Neural cell (in vitro differentiated cells): ENCODE data around the gene HUWE1. TPM values are rescaled to one million over a fixed set of nuclear protein-coding genes. Genes with fewer than 3 reads are reported as not detected.

Source experiments
- H2AFZ ChIP-seq: fragments of 200-600, 300-800 bp; sonication (generic), shearing (Covaris generic); 2 replicates; pipeline ENCODE4 v1.6.0; 2014; ENCODE audit warnings: low read depth, mild to moderate bottlenecking, antibody characterized with exemption, low read length, moderate library complexity
- H3F3A ChIP-seq: fragments of 200-600 bp; shearing (Covaris generic); 2 replicates; pipeline ENCODE4 v1.6.1; 2016; ENCODE audit warnings: mild to moderate bottlenecking, moderate library complexity, mixed read lengths, antibody characterized with exemption, low read length; ENCODE audit not compliant: insufficient read depth, poor library complexity, severe bottlenecking
- H3K27ac ChIP-seq: fragments of 200-600, 300-800 bp; sonication (generic), shearing (Covaris generic); 2 replicates; pipeline ENCODE4 v1.5.1; 2014; ENCODE audit warnings: mild to moderate bottlenecking, low read length, moderate library complexity
- H3K27me3 ChIP-seq: fragments of 300-800, 200-600 bp; sonication (generic), shearing (Covaris generic); 2 replicates; pipeline ENCODE4 v1.6.0; 2014; ENCODE audit warnings: mild to moderate bottlenecking, low read depth, low read length, moderate library complexity; ENCODE audit not compliant: insufficient read depth
- H3K36me3 ChIP-seq: fragments of 300-800, 200-600 bp; sonication (generic), shearing (Covaris generic); 2 replicates; pipeline ENCODE4 v1.5.1; 2014; ENCODE audit warnings: mild to moderate bottlenecking, antibody characterized with exemption, low read length, moderate library complexity; ENCODE audit not compliant: insufficient read depth
- H3K4me2 ChIP-seq: fragments of 300-800, 200-600 bp; sonication (generic), shearing (Covaris generic); 2 replicates; pipeline ENCODE4 v1.6.0; 2014; ENCODE audit warnings: mild to moderate bottlenecking, low read length
- H3K4me3 ChIP-seq: fragments of 300-800, 200-600 bp; sonication (generic), shearing (Covaris generic); 2 replicates; pipeline ENCODE4 v1.5.1; 2014; ENCODE audit warnings: mild to moderate bottlenecking, low read length, moderate library complexity
- H3K79me2 ChIP-seq: fragments of 200-600 bp; shearing (Covaris generic); replicated peaks from 2 replicates; pipeline ENCODE4 v1.6.0; 2014; ENCODE audit warnings: mild to moderate bottlenecking, low read length, moderate library complexity; ENCODE audit not compliant: insufficient read depth
- H3K9ac ChIP-seq: fragments of 300-800, 200-600 bp; sonication (generic), shearing (Covaris generic); 2 replicates; pipeline ENCODE4 v1.6.1; 2016; ENCODE audit warnings: mild to moderate bottlenecking, low read length, mixed read lengths
- H3K9me2 ChIP-seq: fragments of 200-600 bp; shearing (Covaris generic); 2 replicates; pipeline ENCODE4 v1.6.1; 2016; ENCODE audit warnings: mild to moderate bottlenecking, low read length, mixed read lengths; ENCODE audit not compliant: insufficient read depth
- H3K9me3 ChIP-seq: fragments of 200-600, 300-800 bp; sonication (generic), shearing (Covaris generic); 2 replicates; pipeline ENCODE4 v1.6.1; 2016; ENCODE audit warnings: mild to moderate bottlenecking, mixed run types, low read length, moderate library complexity, mixed read lengths
- H4K20me1 ChIP-seq: fragments of 200-600 bp; shearing (Covaris generic); 2 replicates; pipeline ENCODE4 v1.6.1; 2016; ENCODE audit warnings: mild to moderate bottlenecking, mixed run types; ENCODE audit not compliant: insufficient read depth
- EP300 ChIP-seq: fragments of 450-650 bp; conservative IDR thresholded peaks from 2 replicates; pipeline ENCODE4 v1.6.1; 2014; ENCODE audit warnings: antibody characterized with exemption, mild to moderate bottlenecking, moderate library complexity; ENCODE audit not compliant: poor library complexity, severe bottlenecking
- EZH2 ChIP-seq: fragments of 200-600, 300-800 bp; shearing (Covaris generic), sonication (generic); IDR thresholded peaks from 2 replicates; pipeline ENCODE4 v1.6.1; 2014; ENCODE audit warnings: antibody characterized with exemption, low read length, borderline replicate concordance, mild to moderate bottlenecking; ENCODE audit not compliant: insufficient read depth, poor library complexity, severe bottlenecking
- MXI1 ChIP-seq: fragments of 450-650 bp; conservative IDR thresholded peaks from 2 replicates; pipeline ENCODE4 v1.6.1; 2014; ENCODE audit warnings: antibody characterized with exemption, mild to moderate bottlenecking; ENCODE audit not compliant: poor library complexity, severe bottlenecking
- POLR2AphosphoS5 ChIP-seq: IDR thresholded peaks from 2 replicates; pipeline ENCODE4 v1.6.1; 2012
- RAD21 ChIP-seq: fragments of 450-650 bp; conservative IDR thresholded peaks from 2 replicates; pipeline ENCODE4 v1.6.1; 2014; ENCODE audit warnings: antibody characterized with exemption, mild to moderate bottlenecking, moderate library complexity
- SMC3 ChIP-seq: fragments of 450-650 bp; conservative IDR thresholded peaks from 2 replicates; pipeline ENCODE4 v1.6.1; 2014; ENCODE audit warnings: antibody characterized with exemption, mild to moderate bottlenecking, moderate library complexity; ENCODE audit not compliant: poor library complexity
- TAF1 ChIP-seq: IDR thresholded peaks from 2 replicates; pipeline ENCODE4 v1.6.1; 2012; ENCODE audit warnings: low read depth
- polyA plus RNA-seq: library from polyadenylated mRNA; depleted of rRNA; stranded (reverse); fragments of >200 nt; gene quantifications from 2 replicates; pipeline ENCODE4 v1.2.3, GENCODE V29; 2014
- TF ChIP-seq, protein P1 (sequence below): fragments of 450-650 bp; IDR thresholded peaks from 2 replicates; pipeline ENCODE4 v1.5.1; 2014; ENCODE audit warnings: antibody characterized with exemption, mild to moderate bottlenecking, moderate library complexity; ENCODE audit not compliant: poor library complexity, severe bottlenecking
- TF ChIP-seq, protein P2 (sequence below): IDR thresholded peaks from 2 replicates; pipeline ENCODE4 v1.6.1; 2012; ENCODE audit warnings: borderline replicate concordance

HUWE1 gene
- polyA plus RNA-seq, 1 donor from 2014 or later = 25.0 TPM

- Histone ChIP-seq H3K9ac (no peak overlapping the region), H3K4me2 (no peak overlapping the region), H2AFZ (no peak overlapping the region), H3K9me2 (no peaks in the 10 kb centered on the region), H4K20me1 (no peaks in the 10 kb centered on the region), H3K79me2 (no peaks in the 10 kb centered on the region), H3K4me3 (no peak overlapping the region), H3K36me3 (peaks cover 3% of the 10 kb centered on the region), H3F3A (no peaks in the 10 kb centered on the region), H3K27me3 (no peaks in the 10 kb centered on the region), H3K9me3 (no peaks in the 10 kb centered on the region), H3K27ac (no peak overlapping the region)
- TF ChIP-seq EP300 = no peak
- TF ChIP-seq EZH2 = no peak
- no peak for TF ChIP-seq SMC3
- TF ChIP-seq, protein P1, sequence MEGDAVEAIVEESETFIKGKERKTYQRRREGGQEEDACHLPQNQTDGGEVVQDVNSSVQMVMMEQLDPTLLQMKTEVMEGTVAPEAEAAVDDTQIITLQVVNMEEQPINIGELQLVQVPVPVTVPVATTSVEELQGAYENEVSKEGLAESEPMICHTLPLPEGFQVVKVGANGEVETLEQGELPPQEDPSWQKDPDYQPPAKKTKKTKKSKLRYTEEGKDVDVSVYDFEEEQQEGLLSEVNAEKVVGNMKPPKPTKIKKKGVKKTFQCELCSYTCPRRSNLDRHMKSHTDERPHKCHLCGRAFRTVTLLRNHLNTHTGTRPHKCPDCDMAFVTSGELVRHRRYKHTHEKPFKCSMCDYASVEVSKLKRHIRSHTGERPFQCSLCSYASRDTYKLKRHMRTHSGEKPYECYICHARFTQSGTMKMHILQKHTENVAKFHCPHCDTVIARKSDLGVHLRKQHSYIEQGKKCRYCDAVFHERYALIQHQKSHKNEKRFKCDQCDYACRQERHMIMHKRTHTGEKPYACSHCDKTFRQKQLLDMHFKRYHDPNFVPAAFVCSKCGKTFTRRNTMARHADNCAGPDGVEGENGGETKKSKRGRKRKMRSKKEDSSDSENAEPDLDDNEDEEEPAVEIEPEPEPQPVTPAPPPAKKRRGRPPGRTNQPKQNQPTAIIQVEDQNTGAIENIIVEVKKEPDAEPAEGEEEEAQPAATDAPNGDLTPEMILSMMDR = no peak
- TF ChIP-seq POLR2AphosphoS5 = no peak
- TF ChIP-seq RAD21 = no peak
These were observed 105.6 kb downstream of the HUWE1 start for GRCh38 chrX:53580742-53581504.

- Histone ChIP-seq H3K4me3 (no peak overlapping the region), H3K36me3 (peaks cover 6% of the 10 kb centered on the region)
These were observed 115.0 kb downstream of the HUWE1 start for GRCh38 chrX:53571494-53571893.

More at GRCh38 chrX:53571494-53571893, 115.0 kb downstream of the HUWE1 start:
- no peaks in the 10 kb centered on the region for H3F3A ChIP-seq
- TF ChIP-seq MXI1 (no peak), TAF1 (no peak), RAD21 (no peak), POLR2AphosphoS5 (no peak), EZH2 (no peak), SMC3 (no peak), EP300 (no peak)
- TF ChIP-seq, protein P1 = no peak
- TF ChIP-seq, protein P2, sequence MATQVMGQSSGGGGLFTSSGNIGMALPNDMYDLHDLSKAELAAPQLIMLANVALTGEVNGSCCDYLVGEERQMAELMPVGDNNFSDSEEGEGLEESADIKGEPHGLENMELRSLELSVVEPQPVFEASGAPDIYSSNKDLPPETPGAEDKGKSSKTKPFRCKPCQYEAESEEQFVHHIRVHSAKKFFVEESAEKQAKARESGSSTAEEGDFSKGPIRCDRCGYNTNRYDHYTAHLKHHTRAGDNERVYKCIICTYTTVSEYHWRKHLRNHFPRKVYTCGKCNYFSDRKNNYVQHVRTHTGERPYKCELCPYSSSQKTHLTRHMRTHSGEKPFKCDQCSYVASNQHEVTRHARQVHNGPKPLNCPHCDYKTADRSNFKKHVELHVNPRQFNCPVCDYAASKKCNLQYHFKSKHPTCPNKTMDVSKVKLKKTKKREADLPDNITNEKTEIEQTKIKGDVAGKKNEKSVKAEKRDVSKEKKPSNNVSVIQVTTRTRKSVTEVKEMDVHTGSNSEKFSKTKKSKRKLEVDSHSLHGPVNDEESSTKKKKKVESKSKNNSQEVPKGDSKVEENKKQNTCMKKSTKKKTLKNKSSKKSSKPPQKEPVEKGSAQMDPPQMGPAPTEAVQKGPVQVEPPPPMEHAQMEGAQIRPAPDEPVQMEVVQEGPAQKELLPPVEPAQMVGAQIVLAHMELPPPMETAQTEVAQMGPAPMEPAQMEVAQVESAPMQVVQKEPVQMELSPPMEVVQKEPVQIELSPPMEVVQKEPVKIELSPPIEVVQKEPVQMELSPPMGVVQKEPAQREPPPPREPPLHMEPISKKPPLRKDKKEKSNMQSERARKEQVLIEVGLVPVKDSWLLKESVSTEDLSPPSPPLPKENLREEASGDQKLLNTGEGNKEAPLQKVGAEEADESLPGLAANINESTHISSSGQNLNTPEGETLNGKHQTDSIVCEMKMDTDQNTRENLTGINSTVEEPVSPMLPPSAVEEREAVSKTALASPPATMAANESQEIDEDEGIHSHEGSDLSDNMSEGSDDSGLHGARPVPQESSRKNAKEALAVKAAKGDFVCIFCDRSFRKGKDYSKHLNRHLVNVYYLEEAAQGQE = no peak
- no peak overlapping the region for H3K4me2 ChIP-seq
- no peak overlapping the region for H3K9ac ChIP-seq
- no peaks in the 10 kb centered on the region for H3K79me2 ChIP-seq
- H4K20me1 ChIP-seq = no peaks in the 10 kb centered on the region
- H3K9me2 ChIP-seq = no peaks in the 10 kb centered on the region
- no peaks in the 10 kb centered on the region for H3K9me3 ChIP-seq
- no peak overlapping the region for H3K27ac ChIP-seq
- H2AFZ ChIP-seq = no peak overlapping the region
- no peaks in the 10 kb centered on the region for H3K27me3 ChIP-seq
